GM19351 (cell line): ENCODE results near the gene SLAMF8.

ENCODE experiments used
- ATAC-seq: cut with Tn5 transposase; IDR thresholded peaks from one replicate; pipeline ENCODE4 v1.9.1; 2021; ENCODE audit warnings: mild to moderate bottlenecking, moderate library complexity; ENCODE audit not compliant: unreplicated experiment

The SLAMF8 gene

DNA sequence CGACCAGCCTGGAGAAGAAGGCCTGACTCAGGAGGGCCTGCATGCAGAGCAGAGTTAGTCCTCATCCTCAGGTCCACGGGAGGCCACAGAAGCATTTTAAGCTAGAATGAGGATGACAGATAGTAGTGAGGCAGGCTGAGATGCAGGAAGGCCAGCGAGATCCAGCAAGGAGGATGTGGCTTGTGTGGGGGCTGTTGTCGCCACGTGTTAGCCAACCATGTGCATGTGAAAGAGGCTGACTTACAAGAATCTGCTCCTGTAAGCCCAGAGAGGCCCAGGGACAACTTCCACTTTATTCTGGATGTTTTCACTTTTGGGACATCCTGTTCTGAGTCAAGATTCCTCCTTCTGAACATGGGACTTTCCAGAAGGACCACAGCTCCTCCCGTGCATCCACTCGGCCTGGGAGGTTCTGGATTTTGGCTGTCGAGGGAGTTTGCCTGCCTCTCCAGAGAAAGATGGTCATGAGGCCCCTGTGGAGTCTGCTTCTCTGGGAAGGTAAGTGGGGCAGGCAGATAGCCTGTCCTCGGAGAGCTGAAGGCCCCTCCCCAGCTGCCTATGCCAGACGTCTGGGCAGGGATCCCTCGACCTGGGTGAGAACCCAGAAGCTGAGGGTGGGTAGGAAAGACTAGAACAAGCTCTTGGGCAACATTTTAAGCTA, at the start of gene SLAMF8:
SLAMF8 (plus strand) TSS at position 433 of the 661 bp plus-strand sequence; CDS start at position 459, 26 bp downstream.
- peak; percentile 42 for ATAC-seq

DNA sequence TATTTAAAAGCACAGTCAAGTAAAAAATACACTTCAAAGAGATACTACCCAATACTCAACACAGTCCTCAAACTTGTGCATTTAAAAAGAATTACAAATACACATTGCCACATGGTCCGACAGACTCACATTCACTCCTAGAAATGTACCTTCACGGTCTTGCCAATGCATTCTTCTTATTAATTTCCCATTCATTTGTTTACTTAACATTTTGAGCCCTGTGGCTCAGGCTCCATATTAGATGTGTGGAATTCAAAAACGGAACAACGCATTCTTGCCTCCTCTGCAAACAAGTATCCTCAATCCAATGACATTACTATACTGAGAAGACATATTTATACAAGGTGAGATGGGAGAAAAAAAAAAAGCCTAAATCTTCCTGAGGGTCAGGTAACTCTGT, 48.4 kb upstream of the SLAMF8 start:
- ATAC-seq, result no peak

DNA sequence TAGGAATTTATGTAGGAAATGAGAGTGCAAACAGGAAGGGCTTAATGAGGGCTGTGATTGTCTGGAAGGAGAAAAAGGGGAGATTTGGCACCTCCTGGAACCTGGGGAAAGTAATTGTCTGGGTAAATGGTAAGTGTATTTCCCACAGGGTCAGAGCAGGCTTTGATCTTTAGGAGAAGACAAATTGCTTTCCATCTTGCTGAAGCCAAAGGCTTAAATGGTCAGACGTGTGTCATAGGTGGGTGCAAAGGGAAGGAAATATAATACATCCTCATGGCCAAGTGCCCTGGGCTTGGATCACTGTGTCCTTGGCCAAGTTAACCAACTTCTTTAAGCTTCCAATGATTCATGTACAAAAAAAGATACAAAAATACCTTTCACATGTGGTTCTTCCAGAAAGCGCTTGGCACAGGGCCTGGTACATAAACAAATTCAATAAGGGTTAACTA, 47.2 kb upstream of the SLAMF8 start:
- no peak for ATAC-seq

DNA sequence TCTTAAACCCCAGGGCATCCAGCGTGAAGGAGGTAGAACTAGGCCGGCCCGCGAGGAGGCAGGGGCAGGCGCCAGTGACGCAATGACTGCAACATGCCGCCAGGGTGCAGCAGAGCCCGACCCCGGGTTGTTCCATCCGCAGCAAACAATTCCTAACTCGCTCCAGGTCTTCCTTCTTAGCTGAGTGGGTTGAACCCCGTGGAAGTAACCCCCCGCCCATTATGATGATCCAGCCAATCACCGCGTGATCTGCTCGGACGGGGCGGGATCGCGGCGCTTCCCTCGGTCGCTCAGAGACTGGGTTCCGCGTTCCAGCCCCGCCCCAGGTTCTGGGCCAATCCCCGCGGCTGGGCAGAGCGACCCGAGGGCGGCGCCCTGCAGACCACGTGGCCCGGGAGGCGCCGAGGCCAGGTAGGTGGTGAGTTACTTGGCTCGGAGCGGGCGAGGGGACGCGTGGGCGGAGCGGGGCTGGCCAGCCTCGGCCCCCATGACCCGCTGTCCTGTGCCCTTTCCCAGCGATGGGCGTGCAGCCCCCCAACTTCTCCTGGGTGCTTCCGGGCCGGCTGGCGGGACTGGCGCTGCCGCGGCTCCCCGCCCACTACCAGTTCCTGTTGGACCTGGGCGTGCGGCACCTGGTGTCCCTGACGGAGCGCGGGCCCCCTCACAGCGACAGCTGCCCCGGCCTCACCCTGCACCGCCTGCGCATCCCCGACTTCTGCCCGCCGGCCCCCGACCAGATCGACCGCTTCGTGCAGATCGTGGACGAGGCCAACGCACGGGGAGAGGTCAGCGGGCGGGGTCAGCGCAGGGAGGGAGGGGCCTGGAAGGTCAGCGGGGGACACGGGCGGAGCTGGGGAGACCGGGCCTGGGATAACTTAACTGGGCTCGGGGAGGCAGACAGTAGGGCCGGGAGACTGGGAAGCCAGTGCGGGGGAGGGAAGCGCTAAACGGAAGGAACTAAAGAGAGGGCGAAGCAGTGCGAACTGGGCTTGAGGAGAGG, 45.8 kb upstream of the SLAMF8 start, which contains the start of gene DUSP23:
DUSP23 (plus strand) TSS at position 380 of the 1,000 bp plus-strand sequence; CDS start at position 519, 139 bp downstream.
- peak; percentile 98 for ATAC-seq

DNA sequence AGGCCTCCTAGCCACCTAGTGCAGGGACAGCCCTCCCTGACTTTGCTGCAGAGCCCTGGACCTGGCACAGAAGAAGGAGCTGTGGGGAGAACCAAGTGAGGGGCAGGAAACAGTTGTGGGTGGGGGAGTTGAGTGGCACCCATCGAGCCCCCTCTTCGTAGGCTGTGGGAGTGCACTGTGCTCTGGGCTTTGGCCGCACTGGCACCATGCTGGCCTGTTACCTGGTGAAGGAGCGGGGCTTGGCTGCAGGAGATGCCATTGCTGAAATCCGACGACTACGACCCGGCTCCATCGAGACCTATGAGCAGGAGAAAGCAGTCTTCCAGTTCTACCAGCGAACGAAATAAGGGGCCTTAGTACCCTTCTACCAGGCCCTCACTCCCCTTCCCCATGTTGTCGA, 44.7 kb upstream of the SLAMF8 start:
- ATAC-seq, result no peak

DNA sequence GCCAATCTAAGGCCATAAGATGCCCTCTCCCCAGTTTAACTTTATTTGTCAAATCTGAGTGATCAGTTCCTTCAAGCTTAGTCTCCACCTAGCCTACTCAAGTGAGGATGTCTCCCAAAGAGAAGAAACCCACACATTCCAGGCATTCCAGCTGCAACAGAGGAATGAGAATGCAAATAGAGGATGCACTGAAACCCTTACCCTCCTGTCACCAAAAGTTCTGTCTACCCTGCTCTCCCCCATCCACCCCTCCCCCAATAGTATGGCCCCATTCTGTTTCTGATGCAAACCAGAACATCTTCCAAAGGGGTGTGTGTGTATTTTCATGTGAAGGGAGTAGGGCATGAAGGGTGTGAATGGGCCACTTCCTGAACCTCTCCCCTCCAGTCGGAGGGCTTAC, 42.9 kb upstream of the SLAMF8 start:
- ATAC-seq, result no peak

DNA sequence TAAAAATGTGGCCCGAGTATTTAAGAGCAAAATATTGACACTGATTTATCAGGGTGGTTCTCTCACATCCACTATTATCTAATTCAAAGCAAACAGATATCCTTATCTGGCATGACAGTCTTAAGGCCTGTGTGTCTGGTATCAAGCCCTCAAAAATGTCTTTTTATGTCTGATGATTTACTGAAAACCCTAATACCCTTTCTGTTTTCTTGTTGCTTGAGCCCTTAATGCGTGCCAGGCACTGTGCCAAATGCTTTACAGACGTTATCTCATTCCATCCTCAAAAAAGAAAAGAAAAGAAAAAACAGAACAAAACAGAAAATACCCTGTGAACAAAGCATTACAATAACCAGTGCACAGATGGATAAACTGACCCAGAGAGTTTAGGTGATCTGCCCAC, 40.2 kb upstream of the SLAMF8 start:
- no peak for ATAC-seq

DNA sequence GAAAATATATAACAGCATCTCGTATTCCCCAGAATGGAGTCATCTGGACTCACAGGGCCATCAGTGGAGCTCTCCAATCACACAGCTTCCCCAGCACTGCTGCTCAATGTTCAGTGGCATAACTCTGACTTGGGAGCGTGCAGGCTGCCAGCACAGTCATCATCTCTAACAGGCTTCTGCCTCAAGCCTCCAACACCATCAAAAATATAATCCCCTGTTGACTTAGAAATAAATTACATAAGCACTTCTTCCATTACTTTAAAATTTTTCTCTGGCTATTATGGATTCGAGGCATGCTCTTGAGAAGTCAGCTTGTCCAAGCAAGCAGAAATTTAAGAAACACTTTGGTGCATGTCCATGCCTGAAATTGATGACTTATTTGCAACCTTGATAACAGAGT, 39.7 kb upstream of the SLAMF8 start:
- no peak for ATAC-seq

DNA sequence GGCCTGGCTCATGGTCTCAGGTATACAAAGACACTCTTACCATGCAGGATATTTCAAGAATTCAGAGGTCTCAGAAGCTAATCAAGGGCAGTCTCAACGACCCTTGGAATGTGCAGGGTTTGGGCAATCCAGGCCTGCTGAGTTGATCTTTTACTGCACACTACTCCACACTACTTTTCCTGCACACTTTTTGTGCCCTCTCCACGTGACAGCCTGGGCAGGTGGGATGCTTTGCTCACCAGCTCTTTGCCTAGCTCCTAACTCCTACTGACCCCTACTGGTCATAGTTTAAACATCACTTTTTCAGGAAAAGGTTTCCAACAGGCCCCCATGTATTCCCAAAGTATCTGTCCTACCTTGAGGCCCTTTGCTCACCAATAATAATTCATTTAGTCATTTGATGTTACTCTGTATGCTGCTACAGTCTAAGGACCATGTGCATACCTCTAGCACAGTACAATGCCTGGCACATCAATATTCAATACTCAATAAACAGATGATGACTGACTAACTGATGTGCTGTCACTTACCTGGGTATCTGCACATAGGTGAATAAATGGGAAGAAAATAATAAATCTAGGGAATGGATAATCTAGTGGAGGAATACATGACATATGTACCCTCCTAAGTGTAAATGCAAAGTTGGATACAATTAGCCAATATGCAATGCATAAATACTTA, 36.3 kb upstream of the SLAMF8 start:
- no peak for ATAC-seq

DNA sequence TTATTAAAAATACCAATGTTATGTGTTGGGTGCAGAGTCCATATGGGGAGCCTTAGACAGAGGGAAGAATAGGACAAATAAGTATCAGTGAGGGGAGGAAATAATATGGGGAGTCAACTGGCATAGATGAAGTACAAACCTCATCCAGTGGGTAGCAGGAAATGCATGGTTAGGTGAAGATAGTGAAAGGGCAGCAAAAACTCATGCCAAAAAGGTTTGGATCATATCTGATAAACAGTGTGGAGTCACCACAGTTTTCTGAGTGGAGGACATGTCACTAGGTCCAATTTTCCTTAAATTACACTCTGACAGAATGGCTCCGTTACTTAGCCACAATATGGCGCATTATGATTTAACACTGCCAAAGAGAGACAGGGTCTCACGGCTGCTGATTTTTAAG, 35.6 kb upstream of the SLAMF8 start:
- ATAC-seq, result no peak

DNA sequence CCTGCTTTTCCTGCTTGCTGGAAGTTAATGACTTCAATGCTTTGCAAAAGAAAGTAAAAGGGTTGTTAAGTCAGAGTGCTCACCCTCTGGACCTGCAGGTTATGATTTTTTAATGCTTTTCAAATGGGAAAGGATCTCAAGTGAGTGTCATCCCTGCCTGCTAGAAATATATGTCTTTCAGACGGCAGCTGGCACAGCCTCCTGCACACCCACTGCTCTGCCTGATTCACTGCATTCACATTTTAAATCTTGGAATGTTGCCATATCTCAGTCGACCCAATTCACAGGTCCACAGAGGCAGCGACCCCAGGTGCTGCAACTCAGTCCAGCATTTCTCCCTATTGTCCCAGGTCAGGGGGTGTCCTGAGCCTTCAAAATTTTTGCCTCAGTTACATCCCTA, 35.2 kb upstream of the SLAMF8 start:
- ATAC-seq, result no peak

DNA sequence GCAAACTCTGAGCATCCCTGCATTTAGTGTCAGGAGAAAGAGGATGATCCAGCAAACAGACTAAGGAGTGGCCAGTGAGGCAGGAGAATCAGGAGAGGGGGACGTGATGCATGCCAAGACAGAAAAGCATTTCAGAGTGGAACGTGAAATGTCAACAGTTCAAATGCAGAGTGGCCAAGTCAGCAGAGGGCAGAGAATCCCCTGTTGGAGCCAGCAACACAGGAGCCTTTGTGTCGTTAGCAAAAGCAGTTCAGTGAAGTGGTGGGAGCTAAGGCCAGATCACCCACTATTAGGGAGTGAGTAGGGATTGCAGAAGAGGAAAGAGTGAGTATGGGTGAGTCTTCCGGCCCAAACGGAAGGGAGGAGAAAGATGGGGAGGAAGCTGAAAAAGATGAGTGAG, 31.1 kb upstream of the SLAMF8 start:
- ATAC-seq, result no peak

DNA sequence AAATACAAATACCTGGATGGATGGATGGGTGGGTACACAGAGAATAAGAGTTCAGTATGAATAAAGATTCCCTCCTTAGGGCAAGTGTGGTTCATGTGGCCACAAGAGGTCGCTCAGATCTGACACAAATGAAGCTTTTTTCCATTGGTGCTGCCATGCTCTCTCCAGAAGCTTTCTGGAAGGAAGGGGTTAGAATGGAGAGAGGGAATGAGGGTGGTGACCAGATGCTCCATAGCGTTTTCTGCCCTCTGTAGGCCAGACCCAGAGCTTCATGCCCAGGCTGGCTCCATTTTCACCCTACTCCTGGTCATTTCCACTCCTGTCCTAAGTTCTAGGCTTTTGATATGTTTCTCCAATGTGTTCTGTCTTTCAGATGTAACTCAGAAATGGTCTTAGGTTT, 27.8 kb upstream of the SLAMF8 start:
- no peak for ATAC-seq

DNA sequence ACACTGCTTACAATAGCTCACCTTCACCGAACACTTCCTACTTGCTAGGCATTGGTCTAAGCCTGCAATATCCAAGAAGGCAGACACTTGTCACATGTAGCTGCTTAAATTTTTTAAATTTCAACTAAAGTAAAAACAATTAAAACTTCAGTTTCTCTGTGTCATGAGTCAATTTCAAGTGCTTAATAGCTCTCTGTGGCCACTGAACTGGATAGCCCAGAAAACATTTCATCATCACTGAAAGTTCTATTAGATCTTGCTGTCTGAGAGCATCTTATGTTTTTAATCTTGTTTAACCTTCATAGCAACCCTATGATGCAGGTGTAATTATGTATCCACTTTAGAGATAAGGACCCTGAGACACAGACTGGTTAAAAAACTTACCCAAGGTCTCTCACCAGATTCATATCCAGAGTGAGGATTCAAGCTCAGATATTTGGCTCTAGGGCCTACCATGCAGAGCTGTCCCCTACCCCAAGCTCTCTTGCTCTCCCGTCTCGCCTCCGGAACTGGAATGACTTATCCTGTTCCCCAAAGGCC, 27.2 kb upstream of the SLAMF8 start:
- ATAC-seq, result no peak

DNA sequence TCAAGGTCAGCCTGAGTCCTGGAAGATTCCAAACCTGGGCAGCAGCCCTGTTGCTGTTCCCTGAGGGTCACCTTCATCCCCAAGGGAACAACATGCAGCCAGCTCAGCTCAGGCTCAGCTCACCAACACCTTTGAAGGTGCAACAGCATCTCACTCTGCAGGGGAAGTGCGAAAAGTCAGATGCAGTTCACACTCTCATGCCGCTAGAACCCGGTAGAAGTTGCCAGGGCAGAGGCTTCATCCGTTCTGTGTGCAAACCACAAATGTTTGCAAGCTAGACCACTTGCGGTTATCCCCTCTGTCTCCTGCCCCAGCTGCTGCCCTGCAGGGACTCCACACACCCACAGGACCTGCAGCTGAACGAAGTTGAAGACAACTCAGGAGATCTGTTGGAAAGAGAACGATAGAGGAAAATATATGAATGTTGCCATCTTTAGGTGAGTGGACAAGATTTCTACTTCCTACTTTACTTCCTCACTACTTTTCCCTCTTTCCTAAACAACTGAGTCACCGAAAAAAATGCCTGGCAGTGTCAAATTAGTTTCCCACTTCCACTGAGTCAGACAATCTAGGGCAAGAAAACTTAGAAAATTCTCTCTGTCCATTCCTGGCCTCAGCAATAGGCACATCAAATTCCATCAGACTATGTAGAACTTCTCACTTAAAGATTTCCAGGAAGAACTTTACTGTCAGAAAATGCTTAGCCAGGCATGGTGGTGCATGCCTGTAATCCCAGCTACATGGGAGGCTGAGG, 26.3 kb upstream of the SLAMF8 start:
- peak; percentile 75 for ATAC-seq

DNA sequence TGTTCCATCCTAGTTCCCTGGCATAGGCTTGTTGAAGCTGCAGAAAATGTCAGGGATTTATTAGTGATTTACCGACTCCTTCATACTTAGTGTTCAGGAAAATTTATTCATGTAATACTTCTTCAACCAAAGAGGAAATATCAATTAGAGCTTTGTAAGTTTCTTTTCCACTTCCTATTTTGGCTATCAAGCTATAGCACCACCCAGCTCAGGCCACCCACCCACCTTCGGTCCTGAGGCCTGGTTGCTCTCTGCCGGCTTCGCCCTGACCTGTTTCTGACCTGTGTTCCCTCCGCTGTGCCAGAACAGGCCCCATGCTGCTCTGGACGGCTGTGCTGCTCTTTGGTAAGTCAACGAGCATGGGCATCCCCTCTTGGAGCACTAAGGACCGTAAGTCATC, 24.6 kb upstream of the SLAMF8 start, which contains the start of gene FCRL6:
FCRL6 (plus strand) TSS at position 250 of the 400 bp plus-strand sequence; CDS start at position 315, 65 bp downstream.
- ATAC-seq, result no peak

DNA sequence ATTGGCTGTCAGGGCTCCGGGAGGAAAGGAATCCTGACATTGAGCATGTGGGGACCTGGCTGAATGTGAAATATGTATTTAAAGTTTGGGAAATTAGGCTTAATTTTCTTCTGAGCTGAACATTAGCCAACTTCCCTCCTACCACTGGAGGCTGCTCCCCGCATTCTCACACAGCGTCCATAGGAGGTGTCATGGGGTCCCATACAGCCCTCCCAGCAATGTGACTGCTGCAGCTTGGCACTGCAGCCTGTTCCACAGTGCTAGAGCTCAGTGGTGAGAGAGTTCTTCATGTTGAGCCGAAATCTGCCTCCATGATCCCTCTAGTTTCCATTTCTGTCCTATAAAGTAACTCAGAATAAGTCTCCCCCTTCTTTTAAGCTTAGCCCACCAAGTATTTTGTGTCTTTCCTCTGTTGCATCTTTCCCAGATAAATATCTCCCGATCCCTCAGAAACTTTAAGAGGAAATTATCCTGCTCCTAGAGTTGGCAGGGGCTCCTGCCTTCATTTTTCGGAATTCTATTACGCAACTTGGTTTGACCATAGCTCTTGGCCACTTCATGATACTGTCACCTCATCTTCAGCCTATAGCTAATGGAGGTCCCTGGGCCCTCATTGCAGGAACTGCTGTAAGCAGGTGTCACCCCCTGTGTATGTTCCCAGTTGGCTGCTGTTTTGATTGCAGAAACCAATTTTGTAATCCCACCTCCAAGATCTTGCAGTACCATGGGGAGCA, 22.6 kb upstream of the SLAMF8 start:
- ATAC-seq, result no peak

DNA sequence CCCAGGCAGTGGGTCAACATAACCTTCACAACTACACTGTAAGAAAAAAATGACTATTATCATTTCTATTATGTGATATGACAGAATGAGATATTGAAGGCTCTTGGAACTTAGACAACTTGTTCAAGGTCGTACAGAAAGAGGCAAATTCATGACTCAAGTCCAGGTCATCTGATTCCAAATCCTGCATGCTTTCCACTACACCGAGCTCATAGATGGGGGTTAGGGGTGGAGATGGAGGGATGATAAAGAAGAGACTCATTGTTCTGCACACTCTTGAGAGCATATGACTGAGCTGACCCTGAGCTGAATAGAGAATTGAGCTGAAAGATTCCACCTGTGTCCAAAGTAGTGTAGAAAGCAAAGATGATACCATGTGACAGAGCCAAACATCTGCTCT, 21.7 kb upstream of the SLAMF8 start:
- no peak for ATAC-seq

DNA sequence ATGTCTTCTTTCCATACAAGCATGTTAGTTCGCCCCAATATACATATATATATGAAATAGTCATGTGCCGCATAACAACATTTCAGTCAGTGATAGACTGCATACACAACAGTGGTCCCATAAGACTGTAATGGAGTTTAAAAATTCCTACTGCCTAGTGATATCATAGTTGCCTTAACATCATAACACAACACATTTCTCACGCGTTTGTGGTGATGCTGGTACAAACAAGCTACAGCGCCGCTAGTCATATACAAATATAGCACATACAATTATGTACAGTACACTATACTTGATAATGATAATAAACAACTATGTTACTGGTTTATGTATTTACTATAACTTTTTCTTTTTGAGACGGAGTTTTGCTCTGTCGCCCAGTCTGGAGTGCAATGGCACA, 10.7 kb upstream of the SLAMF8 start:
- ATAC-seq, result no peak
